ENCODE results near the gene RAMP2.

DNA sequence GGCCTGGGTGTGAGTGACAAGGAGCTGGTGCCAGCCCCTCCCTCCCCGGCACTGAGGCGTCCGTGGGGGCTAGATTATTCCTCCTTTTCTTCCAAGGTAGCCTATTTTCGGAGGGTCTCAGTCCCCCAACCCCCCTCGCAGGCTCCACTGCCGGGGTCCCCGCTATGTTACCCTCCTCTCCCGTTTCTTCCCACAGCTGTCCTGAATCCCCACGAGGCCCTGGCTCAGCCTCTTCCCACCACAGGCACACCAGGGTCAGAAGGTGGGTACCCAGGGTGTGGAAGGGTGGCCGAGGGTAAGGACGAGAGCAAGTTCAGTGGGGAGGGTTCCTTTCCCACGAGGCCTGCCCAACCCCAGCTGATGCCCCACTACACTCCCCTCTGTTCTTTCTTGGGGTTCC, 611 bp downstream of the RAMP2 start:
- TF ChIP-seq PBX3 (IDR thresholded peaks at IDR 0.05) (no peak), POLR2A (IDR thresholded peaks at IDR 0.05; ENCODE audit: low read length) (no peak), HOXB13 (CRISPR knock-in tag; IDR thresholded peaks at IDR 0.05; ENCODE audit: low read depth) (no peak), CHD2 (IDR thresholded peaks at IDR 0.05; ENCODE audit: low read length, partially characterized antibody) (no peak), EP300 (IDR thresholded peaks at IDR 0.05) (no peak), CTCF (IDR thresholded peaks at IDR 0.05) (no peak), SREBF2 (IDR thresholded peaks at IDR 0.05) (no peak), FOSL2 (IDR thresholded peaks at IDR 0.05) (no peak), FOSL2 (CRISPR knock-in tag; IDR thresholded peaks at IDR 0.05) (no peak), NFE2L2 (conservative IDR thresholded peaks at IDR 0.05; ENCODE audit: low read length) (no peak), JUNB (IDR thresholded peaks at IDR 0.05) (no peak)

Measured in A549 (cell line).